Measurements from ENCODE around the gene SCFD1. TPM values are rescaled to one million over a fixed set of nuclear protein-coding genes. Genes with fewer than 3 reads are reported as not detected.
"Not testable (repeated sequence)": the region's sequence is repeated elsewhere in the genome, so short reads cannot be mapped to it uniquely, and the experiment has no call there.

Gene SCFD1
- total RNA-seq, 1 experiment from 2014 or later, result 69.6 TPM

DNA sequence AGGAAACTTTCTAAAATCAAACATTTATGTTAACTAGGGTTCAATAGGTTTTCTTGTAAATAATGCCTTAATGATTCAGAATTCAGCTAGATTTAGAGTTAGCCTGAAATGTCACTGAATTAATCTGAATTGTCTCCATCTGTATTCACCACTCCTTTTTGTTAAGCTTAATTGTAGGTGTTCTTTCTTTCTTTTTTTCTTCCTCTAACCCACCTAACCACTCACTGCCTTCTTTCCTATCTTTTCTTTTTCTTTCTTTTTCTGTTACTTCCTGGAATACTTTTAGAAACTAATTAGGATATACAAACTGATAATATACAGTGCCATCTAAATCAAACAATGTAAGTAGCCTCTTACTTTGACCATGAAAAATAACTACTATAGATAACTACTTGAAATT, 33.2 kb upstream of the SCFD1 start:
- H3K4me3 ChIP-seq, result no peak overlapping the region
- H3K36me3 ChIP-seq, result peaks cover 60% of the 10 kb centered on the region
- no peak overlapping the region for H3K27ac ChIP-seq
- DNase-seq (ENCODE audit: low read depth in 1 of 2, low spot score in 2 of 2), result no peak
- 0 out of 2 replicates have a peak, but pooled peaks cover 4% of the 10 kb centered on the region for H3K9me3 ChIP-seq (replicated peaks)
- no peaks in the 10 kb centered on the region for H3K4me1 ChIP-seq (replicated peaks)
- no peaks in the 10 kb centered on the region for H3K27me3 ChIP-seq (replicated peaks)

DNA sequence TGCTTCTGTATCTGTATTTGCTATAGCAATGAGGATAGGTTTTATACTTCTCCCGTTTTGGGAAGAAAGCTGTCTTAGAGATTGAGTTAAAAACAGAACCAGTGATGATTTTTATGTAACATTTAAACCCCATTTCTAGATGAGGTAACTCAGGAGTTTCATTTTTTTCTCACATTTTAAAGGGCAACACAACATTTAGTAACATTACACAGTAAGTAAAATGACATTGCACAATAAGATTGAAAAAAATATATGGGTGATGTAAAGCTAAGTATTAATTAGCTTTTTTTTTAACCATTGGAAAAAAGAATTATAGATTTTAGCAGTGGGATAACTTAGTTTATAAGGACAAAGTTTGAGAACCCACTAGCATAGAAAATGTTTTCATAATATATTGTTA, 25.2 kb upstream of the SCFD1 start:
- H3K4me3 ChIP-seq, result no peak overlapping the region
- H3K9me3 ChIP-seq (replicated peaks), result no peaks in the 10 kb centered on the region
- no peak overlapping the region for H3K27ac ChIP-seq
- peaks cover 59% of the 10 kb centered on the region for H3K36me3 ChIP-seq
- no peak for DNase-seq (ENCODE audit: low read depth in 1 of 2, low spot score in 2 of 2)
- no peaks in the 10 kb centered on the region for H3K4me1 ChIP-seq (replicated peaks)
- no peaks in the 10 kb centered on the region for H3K27me3 ChIP-seq (replicated peaks)

DNA sequence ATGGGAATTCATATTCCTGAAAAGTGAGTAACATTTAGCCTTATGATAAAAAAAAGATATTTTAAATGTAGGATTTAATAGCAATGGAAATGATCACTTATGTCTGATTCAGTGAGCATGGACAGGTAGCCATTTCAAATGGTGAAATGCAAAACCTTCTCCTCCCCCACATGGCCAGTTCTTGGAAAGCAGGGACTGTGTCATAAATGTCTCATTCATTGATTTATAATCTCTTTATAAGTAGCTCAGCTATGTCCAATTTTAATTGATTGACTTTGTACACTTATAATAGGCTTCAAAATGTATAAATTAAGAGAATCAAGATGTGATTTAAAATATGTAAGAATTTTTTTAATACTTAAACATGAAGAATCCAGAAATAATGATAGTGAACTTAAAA, 24.6 kb upstream of the SCFD1 start:
- DNase-seq (ENCODE audit: low read depth in 1 of 2, low spot score in 2 of 2), result no peak
- Histone ChIP-seq H3K4me3 (no peak overlapping the region), H3K36me3 (peaks cover 57% of the 10 kb centered on the region), H3K27ac (no peak overlapping the region), H3K27me3 (replicated peaks) (no peaks in the 10 kb centered on the region), H3K9me3 (replicated peaks) (no peaks in the 10 kb centered on the region), H3K4me1 (replicated peaks) (no peaks in the 10 kb centered on the region)

DNA sequence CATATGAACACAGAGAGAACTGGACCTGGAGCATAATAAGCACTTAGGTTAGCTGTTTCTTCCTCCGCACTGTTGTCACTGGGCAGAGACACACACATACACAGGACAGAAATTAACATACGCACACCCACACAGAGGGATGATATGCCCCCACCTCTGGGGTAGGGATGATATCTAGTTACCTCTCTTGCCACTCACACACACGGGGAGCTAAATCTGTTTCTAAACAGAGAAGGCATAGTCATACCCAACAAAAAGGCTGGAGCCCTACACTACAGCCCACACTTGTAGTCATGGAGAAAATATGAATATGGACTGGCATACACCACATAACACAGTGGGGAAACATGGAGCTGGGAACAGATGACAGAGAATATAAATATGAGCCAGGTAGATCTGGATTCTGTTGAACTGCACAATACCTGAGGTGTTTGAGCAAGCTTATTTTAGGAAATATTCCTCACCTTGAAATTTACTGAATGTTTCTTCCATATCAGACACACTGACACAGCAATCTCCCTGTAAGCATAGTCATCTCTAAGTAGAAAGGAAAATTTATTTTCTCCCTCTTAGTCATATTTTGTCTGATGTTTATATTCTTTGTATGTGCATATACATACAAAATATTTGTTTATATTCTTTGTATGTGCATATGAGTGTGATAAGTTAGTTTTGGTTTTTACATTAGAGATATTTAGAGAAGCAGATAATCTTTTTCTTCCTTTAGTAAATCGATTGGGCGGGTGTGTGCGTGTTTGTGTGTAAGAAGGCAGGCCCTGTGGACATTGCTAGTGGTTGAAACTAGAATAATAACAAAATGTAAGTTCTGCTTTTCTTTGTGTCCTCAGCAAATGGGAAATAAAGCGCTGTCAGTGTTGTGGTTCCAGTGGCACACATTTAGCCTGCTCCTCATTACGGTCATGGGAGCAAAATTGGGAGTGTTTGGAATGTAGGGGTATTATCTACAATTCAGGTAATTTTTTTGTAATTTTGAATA, 20.9 kb upstream of the SCFD1 start:
- no peaks in the 10 kb centered on the region for H3K27me3 ChIP-seq (replicated peaks)
- no peak for DNase-seq (ENCODE audit: low read depth in 1 of 2, low spot score in 2 of 2)
- no peaks in the 10 kb centered on the region for H3K4me1 ChIP-seq (replicated peaks)
- H3K36me3 ChIP-seq, result peaks cover 82% of the 10 kb centered on the region
- no peak overlapping the region for H3K27ac ChIP-seq
- H3K9me3 ChIP-seq (replicated peaks), result no peaks in the 10 kb centered on the region
- H3K4me3 ChIP-seq, result no peak overlapping the region

DNA sequence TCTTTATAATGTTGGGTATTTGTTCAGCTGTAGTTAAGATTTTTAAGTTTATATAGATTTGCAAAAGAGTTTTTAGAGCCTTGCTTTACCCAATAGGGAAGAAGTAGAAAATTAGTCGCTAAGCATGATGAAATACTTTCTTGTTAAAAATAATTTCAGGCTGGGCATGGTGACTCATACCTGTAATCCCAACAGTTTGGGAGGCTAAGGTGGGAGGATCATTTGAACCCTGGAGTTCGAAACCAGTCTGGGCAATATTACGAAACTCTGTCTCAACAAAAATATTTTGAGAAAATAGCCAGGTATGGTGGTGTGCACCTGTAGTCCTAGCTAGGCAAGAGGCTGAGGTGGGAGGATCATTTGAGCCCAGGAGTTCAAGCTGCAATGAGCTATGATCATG, 18.7 kb upstream of the SCFD1 start:
- Histone ChIP-seq H3K27me3 (replicated peaks) (no peaks in the 10 kb centered on the region), H3K4me3 (no peak overlapping the region), H3K27ac (no peak overlapping the region), H3K9me3 (replicated peaks) (no peaks in the 10 kb centered on the region), H3K36me3 (peaks cover 77% of the 10 kb centered on the region), H3K4me1 (replicated peaks) (peaks cover 20% of the 10 kb centered on the region)
- DNase-seq (ENCODE audit: low read depth in 1 of 2, low spot score in 2 of 2), result no peak

- H3K4me3 ChIP-seq; DNase-seq (ENCODE audit: low read depth in 1 of 2, low spot score in 2 of 2); H3K27ac ChIP-seq; H3K9me3 ChIP-seq (replicated peaks); H3K27me3 ChIP-seq (replicated peaks): not testable (repeated sequence)
- H3K36me3 ChIP-seq, result peaks cover 70% of the 10 kb centered on the region
- peaks cover 28% of the 10 kb centered on the region for H3K4me1 ChIP-seq (replicated peaks)
Observed at GRCh38 chr14:30604696-30605095, 17.4 kb upstream of the SCFD1 start.

DNA sequence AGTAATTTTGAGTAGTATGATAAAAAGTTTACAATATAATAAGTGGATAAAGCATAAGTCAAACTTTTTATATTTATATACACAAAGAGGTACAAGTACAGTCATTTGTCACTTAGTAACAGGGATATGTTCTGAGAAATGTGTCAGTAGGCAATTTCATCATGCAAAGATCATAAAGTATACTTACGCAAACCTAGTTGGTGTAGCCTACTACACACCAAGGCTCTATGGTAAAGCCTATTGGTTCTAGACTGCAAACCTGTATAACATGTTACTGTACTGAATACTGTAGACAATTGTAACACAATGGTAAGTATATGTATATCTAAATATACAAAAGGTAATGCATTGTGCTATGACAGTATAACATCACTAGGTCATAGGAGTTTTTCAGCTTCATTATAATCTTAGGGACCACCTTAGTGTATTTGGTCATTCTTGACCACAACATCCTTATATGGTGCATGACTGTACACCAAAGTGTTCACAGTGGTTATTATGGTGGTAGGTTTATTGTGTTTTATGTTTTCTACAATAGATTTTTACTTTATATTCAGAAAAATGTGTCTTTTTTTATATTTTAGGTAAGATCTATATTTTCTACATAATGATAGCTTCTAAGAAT, 14.9 kb upstream of the SCFD1 start:
- no peaks in the 10 kb centered on the region for H3K9me3 ChIP-seq (replicated peaks)
- peak overlapping the region; percentile 22; the same call in 1 of the 2 replicates for H3K27ac ChIP-seq
- peaks cover 55% of the 10 kb centered on the region for H3K36me3 ChIP-seq
- peak in 1 of 2 experiments; percentile 45 for DNase-seq (ENCODE audit: low read depth in 1 of 2, low spot score in 2 of 2)
- H3K4me3 ChIP-seq, result no peak overlapping the region
- no peaks in the 10 kb centered on the region for H3K27me3 ChIP-seq (replicated peaks)
- H3K4me1 ChIP-seq (replicated peaks), result peaks cover 33% of the 10 kb centered on the region

DNA sequence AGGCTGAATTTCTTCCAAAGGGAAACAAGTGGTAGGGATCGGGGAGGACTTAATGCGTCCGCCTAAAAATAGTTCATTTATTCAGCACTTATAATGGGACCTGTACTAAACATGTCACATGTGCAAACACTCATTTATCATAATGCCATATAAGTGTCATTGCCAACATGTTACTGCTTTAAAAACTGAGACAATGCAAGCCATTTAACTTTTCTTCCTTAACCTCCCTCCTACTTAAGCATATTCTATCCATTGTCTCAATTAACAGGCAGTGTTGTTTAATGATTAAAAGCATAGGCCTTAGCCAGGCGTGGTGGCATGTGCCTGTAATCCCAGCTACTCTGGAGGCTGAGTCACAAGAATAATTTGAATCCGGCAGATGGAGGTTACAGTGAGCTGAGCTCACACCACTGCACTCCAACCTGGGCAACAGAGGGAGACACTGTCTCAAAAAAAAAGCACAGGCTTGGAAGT, 13.5 kb upstream of the SCFD1 start:
- Histone ChIP-seq H3K4me1 (replicated peaks) (peaks cover 33% of the 10 kb centered on the region), H3K9me3 (replicated peaks) (no peaks in the 10 kb centered on the region), H3K27ac (peak overlapping the region; percentile 22; the same call in 1 of the 2 replicates), H3K27me3 (replicated peaks) (no peaks in the 10 kb centered on the region), H3K36me3 (peaks cover 46% of the 10 kb centered on the region), H3K4me3 (no peak overlapping the region)
- peak in 1 of 2 experiments; percentile 25 for DNase-seq (ENCODE audit: low read depth in 1 of 2, low spot score in 2 of 2)

- Histone ChIP-seq H3K4me1 (replicated peaks) (peaks cover 33% of the 10 kb centered on the region), H3K9me3 (replicated peaks) (no peaks in the 10 kb centered on the region), H3K4me3 (no peak overlapping the region), H3K36me3 (peaks cover 36% of the 10 kb centered on the region), H3K27me3 (replicated peaks) (no peaks in the 10 kb centered on the region), H3K27ac (no peak overlapping the region)
- DNase-seq (ENCODE audit: low read depth in 1 of 2, low spot score in 2 of 2), result peak; percentile 36 to 59
Observed at GRCh38 chr14:30610787-30611343, 11.3 kb upstream of the SCFD1 start.

DNA sequence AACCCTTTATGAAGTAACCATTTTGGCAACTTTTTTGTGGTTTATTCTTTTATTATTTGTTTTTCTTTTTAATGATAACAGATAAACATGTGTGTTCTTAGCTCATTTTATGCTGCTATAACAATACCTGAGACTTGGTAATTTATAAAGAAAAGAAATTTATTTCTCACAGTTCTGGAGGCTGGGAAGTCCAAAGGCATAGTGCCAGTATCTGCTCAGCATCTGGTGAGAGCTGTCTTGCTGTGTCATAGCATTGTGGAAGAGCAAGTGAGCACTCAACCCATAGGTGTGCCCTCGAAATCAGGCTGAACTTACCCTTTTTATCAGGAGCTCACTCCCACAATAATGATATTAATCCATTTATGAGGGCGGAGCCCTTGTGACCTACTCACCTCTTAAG, 8.0 kb upstream of the SCFD1 start:
- no peak overlapping the region for H3K27ac ChIP-seq
- no peak for DNase-seq (ENCODE audit: low read depth in 1 of 2, low spot score in 2 of 2)
- H3K36me3 ChIP-seq, result peaks cover 26% of the 10 kb centered on the region
- no peak overlapping the region for H3K4me3 ChIP-seq
- peaks cover 5% of the 10 kb centered on the region for H3K4me1 ChIP-seq (replicated peaks)
- H3K9me3 ChIP-seq (replicated peaks), result no peaks in the 10 kb centered on the region
- H3K27me3 ChIP-seq (replicated peaks), result no peaks in the 10 kb centered on the region

DNA sequence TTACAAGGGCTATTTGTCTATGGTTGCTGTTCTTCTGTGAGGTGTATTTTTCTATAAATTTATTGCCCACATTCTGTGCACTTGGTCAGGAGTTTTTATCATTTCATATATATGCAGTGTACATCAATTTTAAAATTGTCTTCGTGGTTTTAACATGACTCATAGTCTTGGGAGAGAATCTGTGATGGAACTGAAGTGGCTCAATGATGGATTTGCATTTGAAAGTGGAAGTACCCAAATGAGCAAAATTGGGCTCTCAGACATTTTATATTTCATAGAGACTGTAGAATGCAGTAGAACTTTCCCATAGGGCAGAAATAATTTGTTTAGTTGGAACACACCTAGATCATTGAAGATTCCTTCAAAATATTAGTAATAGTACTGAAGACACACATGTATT, 1.9 kb upstream of the SCFD1 start:
- H3K4me3 ChIP-seq, result no peak overlapping the region
- peaks cover 17% of the 10 kb centered on the region for H3K4me1 ChIP-seq (replicated peaks)
- H3K27me3 ChIP-seq (replicated peaks), result no peaks in the 10 kb centered on the region
- no peaks in the 10 kb centered on the region for H3K9me3 ChIP-seq (replicated peaks)
- DNase-seq (ENCODE audit: low read depth in 1 of 2, low spot score in 2 of 2), result peak in 1 of 2 experiments; percentile 11
- peaks cover 12% of the 10 kb centered on the region for H3K36me3 ChIP-seq
- H3K27ac ChIP-seq, result no peak overlapping the region

GRCh38 chr14:30621354-30621939, 672 bp upstream of the SCFD1 start:
- no peak for DNase-seq (ENCODE audit: low read depth in 1 of 2, low spot score in 2 of 2)
- Histone ChIP-seq H3K4me1 (replicated peaks) (peaks cover 17% of the 10 kb centered on the region), H3K4me3 (peak overlapping the region; percentile 62), H3K9me3 (replicated peaks) (no peaks in the 10 kb centered on the region), H3K36me3 (peaks cover 6% of the 10 kb centered on the region; the same call in 1 of the 2 replicates), H3K27me3 (replicated peaks) (no peaks in the 10 kb centered on the region), H3K27ac (peak overlapping the region; percentile 76)

- Histone ChIP-seq H3K4me1 (replicated peaks) (peaks cover 17% of the 10 kb centered on the region), H3K9me3 (replicated peaks) (no peaks in the 10 kb centered on the region), H3K27ac (no peak overlapping the region), H3K27me3 (replicated peaks) (no peaks in the 10 kb centered on the region), H3K36me3 (peaks cover 9% of the 10 kb centered on the region), H3K4me3 (peak overlapping the region; percentile 62)
- DNase-seq (ENCODE audit: low read depth in 1 of 2, low spot score in 2 of 2), result no peak
Observed at GRCh38 chr14:30623412-30624131, 1.5 kb downstream of the SCFD1 start.

Measured in SJSA1 (cell line).